GM18520 (cell line): ENCODE data around the gene LRRC56.

Experiments
- ATAC-seq: cut with Tn5 transposase; IDR thresholded peaks from one replicate; pipeline ENCODE4 v1.9.1; 2021; ENCODE audit not compliant: unreplicated experiment

Gene LRRC56

GRCh38 chr11:536841-537621 lies at the start of gene LRRC56:
LRRC56 (plus strand) TSS chr11:537527; CDS start chr11:540685, 3,158 bp downstream.
- ATAC-seq, result peak; percentile 38

- ATAC-seq, result no peak
Measured at GRCh38 chr11:487571-488021, 49.7 kb upstream of the LRRC56 start.

GRCh38 chr11:488062-488461 lies 49.3 kb upstream of the LRRC56 start:
- ATAC-seq, result no peak

DNA sequence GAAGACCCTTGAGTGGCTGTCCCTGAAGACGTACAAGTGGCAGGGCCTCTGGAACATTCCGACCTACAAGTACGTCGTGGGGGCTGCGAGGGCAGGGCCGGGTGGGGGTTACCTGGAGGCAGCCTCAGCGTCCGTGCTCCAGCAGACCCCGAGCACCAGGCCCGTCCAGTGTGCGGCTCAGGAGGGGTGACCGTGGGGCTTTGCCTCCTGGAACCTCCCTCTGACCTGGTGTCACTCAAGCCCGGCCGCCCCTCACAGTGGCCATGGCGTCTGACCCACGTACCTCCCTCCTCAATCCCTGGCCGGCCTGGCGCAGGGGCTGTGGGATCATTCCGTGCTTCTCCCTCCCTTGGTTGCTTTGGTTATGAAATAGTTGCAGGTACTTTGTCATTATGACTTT lies 48.7 kb upstream of the LRRC56 start:
- ATAC-seq, result no peak

DNA sequence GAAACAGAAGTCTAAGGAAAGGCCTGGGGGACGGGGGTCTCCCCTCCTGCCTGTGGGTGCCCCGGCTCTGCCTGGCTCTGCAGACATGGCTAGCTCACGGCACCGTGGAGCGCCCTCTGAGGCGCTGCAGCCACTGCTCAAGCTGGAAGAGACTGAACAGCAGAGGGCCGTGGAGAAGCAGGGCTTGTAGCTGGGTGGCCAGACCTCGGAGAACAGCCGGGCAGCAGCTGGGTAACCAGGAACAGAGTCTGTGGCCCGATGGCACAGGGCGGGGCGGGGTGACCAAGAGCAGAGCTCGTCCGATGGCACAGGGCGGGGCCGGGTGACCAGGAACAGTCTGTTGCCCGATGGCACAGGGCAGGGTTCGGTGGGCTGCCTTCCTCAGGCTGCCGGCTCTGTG lies 48.3 kb upstream of the LRRC56 start:
- ATAC-seq, result no peak

- ATAC-seq, result no peak
Measured at GRCh38 chr11:489610-490185, 47.6 kb upstream of the LRRC56 start.

GRCh38 chr11:490186-490929 lies 47.0 kb upstream of the LRRC56 start:
- no peak for ATAC-seq

DNA sequence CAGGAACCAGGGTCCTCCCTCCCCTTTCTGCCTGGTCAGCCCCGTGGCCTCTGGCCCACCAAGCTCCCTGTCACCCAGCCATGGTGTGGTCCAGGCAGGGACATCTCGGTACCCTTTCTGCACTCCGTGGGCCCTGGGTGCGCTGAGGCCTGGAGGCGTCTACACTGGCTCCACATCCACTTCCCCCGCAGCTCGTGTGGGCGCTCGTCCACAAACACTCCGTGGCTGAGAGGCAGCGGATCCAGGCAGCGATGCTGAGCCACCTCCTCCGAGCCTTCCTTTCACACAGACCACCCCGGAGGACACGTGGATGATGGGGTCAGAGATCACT lies 46.4 kb upstream of the LRRC56 start:
- no peak for ATAC-seq

DNA sequence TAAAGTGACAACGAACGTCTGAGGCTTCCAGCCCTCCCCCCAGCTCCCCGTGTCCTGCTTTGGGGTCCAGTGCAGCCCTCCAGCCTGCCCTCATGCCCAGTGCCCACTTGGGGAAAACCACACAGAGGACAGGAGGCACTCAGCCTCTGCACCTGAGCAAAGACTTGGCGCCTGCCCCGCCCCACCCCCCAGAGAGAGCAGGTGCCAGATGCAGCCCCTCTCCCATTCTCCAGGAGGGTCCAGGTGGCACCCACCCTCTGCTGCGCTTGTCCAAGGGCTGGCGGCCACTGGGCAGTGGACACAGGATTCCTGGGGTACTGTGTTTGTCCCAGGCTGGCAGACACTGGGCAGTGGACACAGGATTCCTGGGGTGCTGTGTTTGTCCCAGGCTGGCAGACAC lies 46.0 kb upstream of the LRRC56 start:
- ATAC-seq, result no peak

DNA sequence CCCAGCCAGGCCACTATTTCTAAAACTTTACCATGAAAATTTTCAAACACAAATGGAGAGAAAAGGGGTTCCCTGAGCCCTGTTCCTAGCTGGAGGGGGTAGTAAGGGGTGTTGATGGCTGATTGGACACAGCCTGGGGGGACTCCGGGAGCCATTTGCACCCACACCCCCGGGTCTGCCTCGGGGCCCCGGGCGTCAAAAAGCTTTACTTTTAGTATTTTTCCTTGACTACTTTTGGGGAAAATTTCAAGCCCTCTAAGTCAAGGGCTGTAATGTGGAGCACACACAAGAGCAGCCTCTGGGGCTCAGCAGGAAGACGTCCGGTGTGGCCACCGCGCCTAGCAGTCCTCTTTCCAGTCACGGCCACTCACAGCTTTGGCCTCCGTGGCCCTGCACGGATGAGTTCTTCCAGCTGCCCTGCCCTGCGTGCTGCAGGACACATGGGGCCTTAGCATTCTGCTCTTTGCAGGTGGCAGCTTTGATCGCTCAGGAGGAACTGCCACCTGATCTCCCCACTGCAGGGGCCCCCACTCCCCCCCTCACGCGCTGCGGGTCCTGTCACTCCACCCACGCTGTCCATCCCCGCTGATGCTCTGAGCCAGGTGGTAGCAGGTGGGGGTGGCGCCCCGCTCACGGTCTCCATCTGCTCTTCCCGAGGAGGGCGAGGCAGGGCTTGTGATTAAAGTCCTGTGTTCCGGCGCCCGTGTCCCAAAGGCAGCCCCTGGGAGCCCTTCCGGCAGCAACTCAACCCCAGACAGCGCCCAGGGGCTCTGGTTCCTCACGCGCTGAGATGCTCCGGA lies 44.7 kb upstream of the LRRC56 start:
- no peak for ATAC-seq

GRCh38 chr11:494761-495536 lies 42.4 kb upstream of the LRRC56 start:
- no peak for ATAC-seq

DNA sequence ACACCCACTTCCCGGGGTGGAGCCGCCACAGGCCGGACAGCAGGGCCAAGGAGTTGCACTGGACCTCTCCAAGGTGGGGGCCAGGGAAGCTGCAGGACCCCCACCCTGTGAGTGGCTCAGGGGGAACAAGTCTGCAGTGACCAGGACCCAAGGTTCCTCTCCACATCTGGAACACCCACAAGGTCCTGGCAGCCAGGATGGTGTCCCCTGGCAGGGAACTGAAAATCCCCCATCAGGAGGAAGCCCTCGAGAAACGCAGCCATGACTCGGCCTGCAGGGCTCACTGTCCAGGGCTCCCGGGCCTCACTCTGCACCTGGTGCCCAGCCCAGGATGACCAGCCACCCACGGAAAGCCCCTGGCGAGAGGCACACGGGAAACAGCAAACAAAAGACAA lies 41.8 kb upstream of the LRRC56 start:
- no peak for ATAC-seq

DNA sequence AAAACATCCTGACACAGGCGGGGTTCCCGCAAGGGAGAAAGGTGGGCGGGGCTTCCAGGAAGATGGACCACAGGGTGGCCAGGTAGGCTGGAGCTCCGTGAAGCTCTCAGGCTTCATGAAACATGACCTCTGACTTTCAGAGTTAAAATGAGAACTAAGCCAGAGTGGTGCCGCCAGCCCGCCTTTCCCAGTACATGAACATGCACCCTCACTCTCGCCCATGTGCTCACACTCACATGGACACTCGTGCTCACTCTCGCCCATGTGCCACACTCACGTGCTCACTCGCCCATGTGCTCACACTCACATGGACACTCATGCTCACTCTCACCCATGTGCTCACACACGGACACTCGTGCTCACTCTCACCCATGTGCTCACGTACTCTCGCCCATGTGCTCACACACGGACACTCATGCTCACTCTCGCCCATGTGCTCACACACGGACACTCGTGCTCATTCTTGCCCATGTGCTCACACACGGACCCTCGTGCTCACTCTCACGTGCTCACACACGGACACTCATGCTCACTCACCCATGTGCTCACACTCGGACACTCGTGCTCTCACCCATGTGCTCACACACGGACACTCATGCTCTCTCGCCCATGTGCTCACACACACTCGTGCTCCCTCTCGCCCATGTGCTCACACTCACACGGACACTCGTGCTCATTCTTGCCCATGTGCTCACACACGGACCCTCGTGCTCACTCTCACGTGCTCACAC lies 40.3 kb upstream of the LRRC56 start:
- no peak for ATAC-seq

GRCh38 chr11:497565-498296 lies 39.6 kb upstream of the LRRC56 start:
- ATAC-seq, result no peak

- ATAC-seq, result no peak
Measured at GRCh38 chr11:498297-499181, 38.8 kb upstream of the LRRC56 start.

- ATAC-seq, result no peak
Measured at GRCh38 chr11:499201-500076, 37.9 kb upstream of the LRRC56 start.

DNA sequence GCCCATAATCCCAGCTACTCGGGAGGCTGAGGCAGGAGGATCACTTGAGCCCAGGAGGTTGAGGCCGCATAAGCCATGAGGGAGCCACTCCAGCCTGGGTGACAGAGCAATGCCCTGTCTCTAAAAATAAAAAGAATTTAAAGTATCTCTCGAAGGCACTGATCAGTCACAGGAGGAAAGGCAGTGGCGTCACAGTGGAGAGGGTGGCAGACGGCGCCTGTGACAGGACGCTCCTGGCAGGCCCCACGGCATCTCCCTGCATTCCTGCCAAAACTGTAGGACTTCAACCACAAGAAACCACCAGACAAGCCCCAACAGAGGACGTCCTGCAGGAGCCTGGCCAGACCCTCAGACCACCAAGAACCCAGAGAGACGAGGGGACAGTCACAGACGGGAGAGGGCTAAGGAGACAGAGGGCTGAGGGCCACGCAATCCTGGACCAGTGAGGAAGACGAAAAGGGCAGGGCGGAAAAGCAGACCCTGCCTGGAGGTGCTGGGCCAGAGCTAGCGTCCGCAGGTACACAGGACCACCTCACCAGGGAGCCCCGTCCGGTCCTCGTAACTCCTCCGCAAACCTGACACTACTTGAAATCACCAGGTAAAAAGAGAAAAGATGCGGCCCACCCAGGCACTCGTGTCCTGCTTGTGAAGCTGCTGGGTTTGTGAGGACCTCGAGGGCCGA lies 36.2 kb upstream of the LRRC56 start:
- no peak for ATAC-seq
